HCT116 (cell line): Measurements from ENCODE around the gene PCDHGA4. TPM values are rescaled to one million over a fixed set of nuclear protein-coding genes. Genes with fewer than 3 reads are reported as not detected.

Experiments used
- ATAC-seq: fragments of 200-7000 bp; cut with Tn5 transposase; 2 replicates; pipeline ENCODE4 v1.9.1; 2020; ENCODE audit warnings: mild to moderate bottlenecking, moderate library complexity
- BruUV-seq: library from RNA; stranded (reverse); fragments of 400-500 nt; replicated peaks from 2 replicates; lab custom pipeline; 2021; lab: Mats Ljungman, UMichigan
- CTCF ChIA-PET: fragments of 300-600 bp; sonication (Branson Sonifier 250); formaldehyde crosslinking; loops from one replicate; lab custom pipeline; 2021; ENCODE audit warnings: antibody characterized with exemption; lab: Charles Lee
- POLR2A ChIA-PET: fragments of 300-600, 350-600 bp; sonication (Branson Sonifier 250); formaldehyde crosslinking; loops from one replicate; lab custom pipeline; 2021; ENCODE audit warnings: antibody characterized with exemption; lab: Charles Lee
- RAD21 ChIA-PET, 2 experiments: fragments of 300-600 bp; sonication (Branson Sonifier 250); formaldehyde crosslinking; loops; one replicate each; lab custom pipeline; 2023; ENCODE audit warnings: low total read pairs in 2 of 2; ENCODE audit not compliant: uncharacterized antibody in 2 of 2, unreplicated experiment in 2 of 2, low non-redundant PET in 1 of 2; lab: Charles Lee
- DNase-seq: peaks from one replicate; pipeline ENCODE4 v3.0.0-alpha.2; 2010; ENCODE audit warnings: low read depth, low spot score
- H2AFZ ChIP-seq: fragments of 200-600 bp; shearing (Covaris generic), sonication (generic); 2 replicates; pipeline ENCODE4 v1.6.1; 2017; ENCODE audit warnings: low read depth, mixed run types, mixed read lengths, antibody characterized with exemption, low read length; ENCODE audit not compliant: poor library complexity, severe bottlenecking
- H3K27ac ChIP-seq: 2 replicates; pipeline ENCODE4 v1.5.1; 2012; ENCODE audit warnings: low read depth, low read length
- H3K27me3 ChIP-seq: fragments of 200-600 bp; sonication (generic); 2 replicates; pipeline ENCODE4 v1.6.1; 2016; ENCODE audit warnings: mixed run types, low read length, mixed read lengths; ENCODE audit not compliant: insufficient read depth
- H3K36me3 ChIP-seq, 2 experiments: fragments of 200-500 bp in 1 of 2; fragments of 200-600 bp in 1 of 2; sonication (Bioruptor generic) in 1 of 2; sonication (generic) in 1 of 2; 2 replicates each; pipeline versions ENCODE4 v1.5.1 to v1.6.1; 2014 to 2016; ENCODE audit warnings: low read length in 2 of 2, inconsistent platforms in 1 of 2, mixed read lengths in 1 of 2, mixed run types in 1 of 2; ENCODE audit not compliant: insufficient read depth in 2 of 2, control insufficient read depth in 1 of 2
- H3K4me1 ChIP-seq, 2 experiments: fragments of 200-600 bp in 1 of 2; sonication (generic) in 1 of 2; 2 replicates each; pipeline versions ENCODE4 v1.5.1 to v1.6.1; 2012 to 2017; ENCODE audit warnings: low read length in 2 of 2, inconsistent platforms in 1 of 2, mild to moderate bottlenecking in 1 of 2, mixed read lengths in 1 of 2, mixed run types in 1 of 2, moderate library complexity in 1 of 2; ENCODE audit not compliant: insufficient read depth in 2 of 2, control insufficient read depth in 1 of 2
- H3K4me2 ChIP-seq: fragments of 200-600 bp; sonication (generic); 2 replicates; pipeline ENCODE4 v1.6.1; 2017; ENCODE audit warnings: mixed run types, low read length, mixed read lengths
- H3K4me3 ChIP-seq, 2 experiments: fragments of 200-600 bp in 1 of 2; sonication (generic) in 1 of 2; replicated peaks in 1 of 2; 2 replicates each; pipeline ENCODE4 v1.5.1; 2011 to 2016; ENCODE audit warnings: low read length in 2 of 2, control low read depth in 1 of 2, low read depth in 1 of 2, mild to moderate bottlenecking in 1 of 2, mixed read lengths in 1 of 2, mixed run types in 1 of 2
- H3K79me2 ChIP-seq: fragments of 200-600 bp; sonication (generic); 2 replicates; pipeline ENCODE4 v1.6.1; 2017; ENCODE audit warnings: mild to moderate bottlenecking, mixed run types, low read length, moderate library complexity, mixed read lengths; ENCODE audit not compliant: insufficient read depth
- H3K9ac ChIP-seq: fragments of 200-600 bp; sonication (generic); 2 replicates; pipeline ENCODE4 v1.6.1; 2016; ENCODE audit warnings: low read length, mixed read lengths
- H3K9me2 ChIP-seq: fragments of 200-600 bp; sonication (generic), shearing (Covaris generic); 2 replicates; pipeline ENCODE4 v1.6.1; 2017; ENCODE audit warnings: mixed run types, mild to moderate bottlenecking, moderate library complexity; ENCODE audit not compliant: insufficient read depth
- H3K9me3 ChIP-seq, 2 experiments: fragments of 200-500 bp in 1 of 2; fragments of 200-600 bp in 1 of 2; sonication (Bioruptor generic) in 1 of 2; sonication (generic) in 1 of 2; 2 replicates each; pipeline ENCODE4 v1.6.1; 2014 to 2017; ENCODE audit warnings: low read length in 2 of 2, mixed read lengths in 2 of 2, inconsistent platforms in 1 of 2, low read depth in 1 of 2, mild to moderate bottlenecking in 1 of 2, mixed run types in 1 of 2, moderate library complexity in 1 of 2; ENCODE audit not compliant: control insufficient read depth in 1 of 2, insufficient read depth in 1 of 2
- H4K20me1 ChIP-seq: fragments of 200-600 bp; sonication (generic), shearing (Covaris generic); 2 replicates; pipeline ENCODE4 v1.6.1; 2017; ENCODE audit warnings: mixed run types, mild to moderate bottlenecking, moderate library complexity; ENCODE audit not compliant: insufficient read depth
- ATF3 ChIP-seq: IDR thresholded peaks from 2 replicates; pipeline ENCODE4 v1.6.1; 2012
- CEBPB ChIP-seq: IDR thresholded peaks from 2 replicates; pipeline ENCODE4 v1.6.1; 2012; ENCODE audit warnings: low read depth
- EGR1 ChIP-seq: IDR thresholded peaks from 2 replicates; pipeline ENCODE4 v1.6.1; 2012; ENCODE audit warnings: low read depth
- ELF1 ChIP-seq: IDR thresholded peaks from 2 replicates; pipeline ENCODE4 v1.6.1; 2012; ENCODE audit warnings: low read depth, borderline replicate concordance
- EZH2 ChIP-seq: fragments of 200-600 bp; sonication (generic); IDR thresholded peaks from 2 replicates; pipeline ENCODE4 v1.6.1; 2017; ENCODE audit warnings: antibody characterized with exemption, mixed run types
- EZH2phosphoT487 ChIP-seq: fragments of 200-600 bp; IDR thresholded peaks from 2 replicates; pipeline ENCODE4 v1.6.1; 2018; ENCODE audit warnings: antibody characterized with exemption, borderline replicate concordance
- JUND ChIP-seq: IDR thresholded peaks from 2 replicates; pipeline ENCODE4 v1.6.1; 2012
- RAD21 ChIP-seq: IDR thresholded peaks from 2 replicates; pipeline ENCODE4 v1.6.1; 2012; ENCODE audit warnings: low read depth, mild to moderate bottlenecking
- SIN3A ChIP-seq: IDR thresholded peaks from 2 replicates; pipeline ENCODE4 v1.6.1; 2012; ENCODE audit warnings: low read depth
- SRF ChIP-seq: IDR thresholded peaks from 2 replicates; pipeline ENCODE4 v1.6.1; 2012; ENCODE audit warnings: low read depth
- TCF7L2 ChIP-seq: IDR thresholded peaks from 2 replicates; pipeline ENCODE4 v1.7.0; 2011; ENCODE audit warnings: borderline replicate concordance, inconsistent platforms; ENCODE audit not compliant: insufficient read depth, insufficient read length; ENCODE audit errors: extremely low read depth
- YY1 ChIP-seq: IDR thresholded peaks from 2 replicates; pipeline ENCODE4 v1.6.1; 2011; ENCODE audit warnings: low read length, low read depth, moderate library complexity, mild to moderate bottlenecking; ENCODE audit not compliant: insufficient replicate concordance; ENCODE audit errors: extremely low read depth
- ZBTB33 ChIP-seq: IDR thresholded peaks from 2 replicates; pipeline ENCODE4 v1.6.1; 2011; ENCODE audit warnings: mild to moderate bottlenecking, low read length, moderate library complexity; ENCODE audit not compliant: insufficient replicate concordance; ENCODE audit errors: extremely low read depth
- ZFX ChIP-seq: fragments of 450-650 bp; IDR thresholded peaks from 2 replicates; pipeline ENCODE4 v1.6.1; 2017
- ZNF274 ChIP-seq: fragments of 200-500 bp; sonication (Bioruptor generic); IDR thresholded peaks from 2 replicates; pipeline ENCODE4 v1.6.1; 2014; ENCODE audit warnings: mild to moderate bottlenecking, low read depth, low read length, inconsistent platforms
- intact Hi-C: fragments of 100-400 bp; cut with micrococcal nuclease; formaldehyde crosslinking; loops from 2 replicates; pipeline ENCODE4 v1.10.0; 2022
- total RNA-seq: library from RNA; stranded (reverse); gene quantifications from one replicate; pipeline ENCODE4 v1.2.1, GENCODE V29; 2021; ENCODE audit not compliant: unreplicated experiment
- TF ChIP-seq, protein P1 (sequence below): IDR thresholded peaks from 2 replicates; pipeline ENCODE4 v1.6.1; 2012; ENCODE audit warnings: low read depth
- TF ChIP-seq, protein P2 (sequence below), 3 experiments: fragments of 200-600 bp in 1 of 3; sonication (generic) in 1 of 3; IDR thresholded peaks in 2 of 3; conservative IDR thresholded peaks in 1 of 3; 2 replicates each; pipeline ENCODE4 v1.5.1; 2012 to 2017; ENCODE audit warnings: low read depth in 2 of 3, low read length in 2 of 3, antibody characterized with exemption in 1 of 3, borderline replicate concordance in 1 of 3, control low read depth in 1 of 3, mild to moderate bottlenecking in 1 of 3, mixed read lengths in 1 of 3, mixed run types in 1 of 3, moderate library complexity in 1 of 3; ENCODE audit not compliant: insufficient read depth in 1 of 3

Gene PCDHGA4
- total RNA-seq, 1 experiment from 2014 or later, result not detected

DNA sequence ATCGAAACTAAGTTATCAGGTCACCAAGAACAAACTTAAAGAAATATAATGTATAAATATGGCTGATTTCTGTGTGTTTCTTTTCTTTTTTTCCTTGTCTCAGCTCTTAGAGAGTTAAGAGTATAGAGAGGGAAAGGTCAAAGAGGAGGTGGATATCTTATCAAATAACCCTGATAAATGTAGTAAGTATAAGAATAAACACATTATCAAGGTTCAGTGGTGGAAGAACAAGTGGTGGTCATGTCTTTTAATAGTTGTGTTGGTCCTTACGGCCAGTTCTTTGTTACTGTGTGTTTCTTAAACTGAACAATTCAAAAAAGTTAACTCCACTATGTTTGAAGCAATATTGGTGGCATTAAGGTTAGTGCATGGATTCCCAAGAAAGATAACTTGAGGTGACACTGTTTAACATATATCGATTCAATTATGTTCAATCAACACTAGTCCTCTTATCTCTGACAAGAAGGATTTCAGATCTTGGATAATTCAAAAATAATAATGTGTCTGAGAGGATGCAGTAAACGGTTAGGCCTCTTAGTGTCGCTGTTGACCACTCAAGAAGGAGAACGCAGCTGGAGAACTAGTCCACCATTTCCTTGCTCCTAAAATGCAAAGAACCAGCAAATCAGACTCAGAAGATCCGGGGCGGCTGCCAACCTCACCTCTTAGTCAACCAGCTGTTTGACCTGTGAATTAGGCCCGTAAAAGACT lies 11.4 kb upstream of the PCDHGA4 start, which contains the start of gene PCDHGA3:
Gene PCDHGA3, plus strand, starts transcription at position 588 of the 711 bp plus-strand sequence. CDS start 205 bp downstream, outside the sequence.
- POLR2A ChIA-PET, result no interaction called here
- ATAC-seq (no peak), DNase-seq (no peak)
- Histone ChIP-seq H4K20me1 (no peaks in the 10 kb centered on the region), H3K27ac (no peak within 1 kb of the TSS), H3K4me1 (no peaks in the 10 kb centered on the region), H3K9me2 (no peaks in the 10 kb centered on the region), H3K79me2 (no peaks in the 10 kb centered on the region), H3K9me3 (peaks cover 4% of the 10 kb centered on the region in 2 experiments; a peak in 2 of 4 replicates), H2AFZ (no peak within 1 kb of the TSS), H3K4me3 (no peak within 1 kb of the TSS), H3K36me3 (no peaks in the 10 kb centered on the region), H3K9ac (no peak within 1 kb of the TSS), H3K4me2 (no peak within 1 kb of the TSS), H3K27me3 (no peaks in the 10 kb centered on the region)
- CTCF ChIA-PET, result no interaction called here
- RAD21 ChIA-PET, result no interaction called here
- TF ChIP-seq RAD21 (peak; percentile 19; the same call in 1 of the 2 replicates), CEBPB (no peak), JUND (no peak), SRF (no peak), TCF7L2 (no peak), ATF3 (no peak), EZH2 (no peak), ZNF274 (no peak), EZH2phosphoT487 (no peak), EGR1 (no peak), YY1 (no peak), ZBTB33 (no peak), SIN3A (no peak), ELF1 (no peak), ZFX (no peak)
- TF ChIP-seq, protein P1, sequence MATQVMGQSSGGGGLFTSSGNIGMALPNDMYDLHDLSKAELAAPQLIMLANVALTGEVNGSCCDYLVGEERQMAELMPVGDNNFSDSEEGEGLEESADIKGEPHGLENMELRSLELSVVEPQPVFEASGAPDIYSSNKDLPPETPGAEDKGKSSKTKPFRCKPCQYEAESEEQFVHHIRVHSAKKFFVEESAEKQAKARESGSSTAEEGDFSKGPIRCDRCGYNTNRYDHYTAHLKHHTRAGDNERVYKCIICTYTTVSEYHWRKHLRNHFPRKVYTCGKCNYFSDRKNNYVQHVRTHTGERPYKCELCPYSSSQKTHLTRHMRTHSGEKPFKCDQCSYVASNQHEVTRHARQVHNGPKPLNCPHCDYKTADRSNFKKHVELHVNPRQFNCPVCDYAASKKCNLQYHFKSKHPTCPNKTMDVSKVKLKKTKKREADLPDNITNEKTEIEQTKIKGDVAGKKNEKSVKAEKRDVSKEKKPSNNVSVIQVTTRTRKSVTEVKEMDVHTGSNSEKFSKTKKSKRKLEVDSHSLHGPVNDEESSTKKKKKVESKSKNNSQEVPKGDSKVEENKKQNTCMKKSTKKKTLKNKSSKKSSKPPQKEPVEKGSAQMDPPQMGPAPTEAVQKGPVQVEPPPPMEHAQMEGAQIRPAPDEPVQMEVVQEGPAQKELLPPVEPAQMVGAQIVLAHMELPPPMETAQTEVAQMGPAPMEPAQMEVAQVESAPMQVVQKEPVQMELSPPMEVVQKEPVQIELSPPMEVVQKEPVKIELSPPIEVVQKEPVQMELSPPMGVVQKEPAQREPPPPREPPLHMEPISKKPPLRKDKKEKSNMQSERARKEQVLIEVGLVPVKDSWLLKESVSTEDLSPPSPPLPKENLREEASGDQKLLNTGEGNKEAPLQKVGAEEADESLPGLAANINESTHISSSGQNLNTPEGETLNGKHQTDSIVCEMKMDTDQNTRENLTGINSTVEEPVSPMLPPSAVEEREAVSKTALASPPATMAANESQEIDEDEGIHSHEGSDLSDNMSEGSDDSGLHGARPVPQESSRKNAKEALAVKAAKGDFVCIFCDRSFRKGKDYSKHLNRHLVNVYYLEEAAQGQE, result no peak
- TF ChIP-seq, protein P2, sequence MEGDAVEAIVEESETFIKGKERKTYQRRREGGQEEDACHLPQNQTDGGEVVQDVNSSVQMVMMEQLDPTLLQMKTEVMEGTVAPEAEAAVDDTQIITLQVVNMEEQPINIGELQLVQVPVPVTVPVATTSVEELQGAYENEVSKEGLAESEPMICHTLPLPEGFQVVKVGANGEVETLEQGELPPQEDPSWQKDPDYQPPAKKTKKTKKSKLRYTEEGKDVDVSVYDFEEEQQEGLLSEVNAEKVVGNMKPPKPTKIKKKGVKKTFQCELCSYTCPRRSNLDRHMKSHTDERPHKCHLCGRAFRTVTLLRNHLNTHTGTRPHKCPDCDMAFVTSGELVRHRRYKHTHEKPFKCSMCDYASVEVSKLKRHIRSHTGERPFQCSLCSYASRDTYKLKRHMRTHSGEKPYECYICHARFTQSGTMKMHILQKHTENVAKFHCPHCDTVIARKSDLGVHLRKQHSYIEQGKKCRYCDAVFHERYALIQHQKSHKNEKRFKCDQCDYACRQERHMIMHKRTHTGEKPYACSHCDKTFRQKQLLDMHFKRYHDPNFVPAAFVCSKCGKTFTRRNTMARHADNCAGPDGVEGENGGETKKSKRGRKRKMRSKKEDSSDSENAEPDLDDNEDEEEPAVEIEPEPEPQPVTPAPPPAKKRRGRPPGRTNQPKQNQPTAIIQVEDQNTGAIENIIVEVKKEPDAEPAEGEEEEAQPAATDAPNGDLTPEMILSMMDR (IDR thresholded peaks at IDR 0.05 in 2 of 3, conservative IDR thresholded peaks at IDR 0.05 in 1 of 3; ENCODE audit: borderline replicate concordance in 1 of 3, insufficient read depth in 1 of 3, low read depth in 2 of 3, low read length in 2 of 3), result peak in 2 of 3 experiments; percentile 15 to 31; a peak in 2 of 6 replicates
- BruUV-seq, result no TSS peak
- intact Hi-C loops, result no loop called here
